ENCODE data around the gene MRPL14. TPM values are rescaled to one million over a fixed set of nuclear protein-coding genes. Genes with fewer than 3 reads are reported as not detected.

The MRPL14 gene
- total RNA-seq, 1 donor from 2014 or later = 30.3 TPM

- TF ChIP-seq, protein P1, sequence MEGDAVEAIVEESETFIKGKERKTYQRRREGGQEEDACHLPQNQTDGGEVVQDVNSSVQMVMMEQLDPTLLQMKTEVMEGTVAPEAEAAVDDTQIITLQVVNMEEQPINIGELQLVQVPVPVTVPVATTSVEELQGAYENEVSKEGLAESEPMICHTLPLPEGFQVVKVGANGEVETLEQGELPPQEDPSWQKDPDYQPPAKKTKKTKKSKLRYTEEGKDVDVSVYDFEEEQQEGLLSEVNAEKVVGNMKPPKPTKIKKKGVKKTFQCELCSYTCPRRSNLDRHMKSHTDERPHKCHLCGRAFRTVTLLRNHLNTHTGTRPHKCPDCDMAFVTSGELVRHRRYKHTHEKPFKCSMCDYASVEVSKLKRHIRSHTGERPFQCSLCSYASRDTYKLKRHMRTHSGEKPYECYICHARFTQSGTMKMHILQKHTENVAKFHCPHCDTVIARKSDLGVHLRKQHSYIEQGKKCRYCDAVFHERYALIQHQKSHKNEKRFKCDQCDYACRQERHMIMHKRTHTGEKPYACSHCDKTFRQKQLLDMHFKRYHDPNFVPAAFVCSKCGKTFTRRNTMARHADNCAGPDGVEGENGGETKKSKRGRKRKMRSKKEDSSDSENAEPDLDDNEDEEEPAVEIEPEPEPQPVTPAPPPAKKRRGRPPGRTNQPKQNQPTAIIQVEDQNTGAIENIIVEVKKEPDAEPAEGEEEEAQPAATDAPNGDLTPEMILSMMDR (IDR thresholded peaks at IDR 0.05; ENCODE audit: unreplicated experiment) = no peak
Measured at GRCh38 chr6:44143731-44144130, 16.5 kb upstream of the MRPL14 start.

DNA sequence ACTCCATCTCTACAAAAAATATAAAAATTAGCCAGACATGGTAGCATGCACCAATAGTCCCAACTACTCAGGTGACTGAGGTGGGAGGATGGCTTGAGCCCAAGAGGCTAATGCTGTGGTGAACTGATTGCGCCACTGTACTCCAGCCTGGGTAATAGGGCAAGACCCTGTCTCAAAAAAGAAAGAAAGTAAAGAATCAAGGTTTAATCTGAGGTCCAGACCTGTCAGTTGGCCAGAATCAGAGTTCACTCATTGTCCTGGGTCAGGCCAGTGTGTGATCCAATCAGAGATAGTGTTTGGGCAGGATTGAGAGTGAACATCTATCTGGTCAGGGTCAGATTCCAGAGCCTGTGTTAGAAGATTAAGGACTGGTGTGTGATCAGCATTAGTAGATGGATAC lies 15.6 kb upstream of the MRPL14 start:
- H3K9me3 Mint-ChIP-seq (ENCODE audit: unreplicated experiment) = no peaks in the 10 kb centered on the region
- H3K27me3 Mint-ChIP-seq (ENCODE audit: unreplicated experiment) = peaks cover 5% of the 10 kb centered on the region
- H3K4me3 Mint-ChIP-seq (ENCODE audit: unreplicated experiment) = no peak overlapping the region
- TF ChIP-seq, protein P1 (IDR thresholded peaks at IDR 0.05; ENCODE audit: unreplicated experiment) = no peak
- H3K36me3 Mint-ChIP-seq (ENCODE audit: low read depth, unreplicated experiment) = peaks cover 32% of the 10 kb centered on the region
- H3K27ac Mint-ChIP-seq (ENCODE audit: unreplicated experiment) = no peak overlapping the region
- DNase-seq (ENCODE audit: low spot score) = no peak
- H3K4me1 Mint-ChIP-seq (ENCODE audit: unreplicated experiment) = no peaks in the 10 kb centered on the region

More at GRCh38 chr6:44143731-44144130, 16.5 kb upstream of the MRPL14 start:
- Mint-ChIP-seq H3K4me3 (ENCODE audit: unreplicated experiment) (peak overlapping the region; percentile 4), H3K36me3 (ENCODE audit: low read depth, unreplicated experiment) (peaks cover 34% of the 10 kb centered on the region), H3K27me3 (ENCODE audit: unreplicated experiment) (peaks cover 5% of the 10 kb centered on the region), H3K9me3 (ENCODE audit: unreplicated experiment) (no peaks in the 10 kb centered on the region), H3K27ac (ENCODE audit: unreplicated experiment) (no peak overlapping the region), H3K4me1 (ENCODE audit: unreplicated experiment) (no peaks in the 10 kb centered on the region)
- no peak for DNase-seq (ENCODE audit: low spot score)

DNA sequence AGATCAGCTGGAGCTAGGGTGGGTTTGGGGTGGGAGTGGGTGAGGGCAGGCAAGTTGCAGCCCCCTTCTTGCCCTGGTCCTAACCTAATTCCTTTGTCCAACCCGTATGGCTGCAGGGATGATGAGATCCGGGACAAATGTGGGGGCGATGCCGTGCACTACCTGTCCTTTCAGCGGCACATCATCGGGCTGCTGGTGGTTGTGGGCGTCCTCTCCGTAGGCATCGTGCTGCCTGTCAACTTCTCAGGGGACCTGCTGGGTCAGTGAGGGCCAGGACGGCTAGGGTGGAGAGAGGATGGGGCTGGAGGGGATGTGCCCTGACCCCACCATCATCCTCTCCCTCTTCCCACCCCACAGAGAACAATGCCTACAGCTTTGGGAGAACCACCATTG lies 12.1 kb upstream of the MRPL14 start:
- TF ChIP-seq, protein P1 (IDR thresholded peaks at IDR 0.05; ENCODE audit: unreplicated experiment) = no peak
- no peaks in the 10 kb centered on the region for H3K9me3 Mint-ChIP-seq (ENCODE audit: unreplicated experiment)
- peaks cover 7% of the 10 kb centered on the region for H3K4me1 Mint-ChIP-seq (ENCODE audit: unreplicated experiment)
- H3K4me3 Mint-ChIP-seq (ENCODE audit: unreplicated experiment) = no peak overlapping the region
- peak overlapping the region; percentile 17 for H3K27ac Mint-ChIP-seq (ENCODE audit: unreplicated experiment)
- H3K36me3 Mint-ChIP-seq (ENCODE audit: low read depth, unreplicated experiment) = peaks cover 49% of the 10 kb centered on the region
- DNase-seq (ENCODE audit: low spot score) = no peak
- H3K27me3 Mint-ChIP-seq (ENCODE audit: unreplicated experiment) = peaks cover 4% of the 10 kb centered on the region

GRCh38 chr6:44138717-44139350 lies 11.6 kb upstream of the MRPL14 start:
- H3K4me1 Mint-ChIP-seq (ENCODE audit: unreplicated experiment) = peaks cover 9% of the 10 kb centered on the region
- TF ChIP-seq, protein P1 (IDR thresholded peaks at IDR 0.05; ENCODE audit: unreplicated experiment) = no peak
- no peak overlapping the region for H3K27ac Mint-ChIP-seq (ENCODE audit: unreplicated experiment)
- H3K36me3 Mint-ChIP-seq (ENCODE audit: low read depth, unreplicated experiment) = peaks cover 49% of the 10 kb centered on the region
- peaks cover 4% of the 10 kb centered on the region for H3K27me3 Mint-ChIP-seq (ENCODE audit: unreplicated experiment)
- H3K9me3 Mint-ChIP-seq (ENCODE audit: unreplicated experiment) = no peaks in the 10 kb centered on the region
- no peak for DNase-seq (ENCODE audit: low spot score)
- no peak overlapping the region for H3K4me3 Mint-ChIP-seq (ENCODE audit: unreplicated experiment)

DNA sequence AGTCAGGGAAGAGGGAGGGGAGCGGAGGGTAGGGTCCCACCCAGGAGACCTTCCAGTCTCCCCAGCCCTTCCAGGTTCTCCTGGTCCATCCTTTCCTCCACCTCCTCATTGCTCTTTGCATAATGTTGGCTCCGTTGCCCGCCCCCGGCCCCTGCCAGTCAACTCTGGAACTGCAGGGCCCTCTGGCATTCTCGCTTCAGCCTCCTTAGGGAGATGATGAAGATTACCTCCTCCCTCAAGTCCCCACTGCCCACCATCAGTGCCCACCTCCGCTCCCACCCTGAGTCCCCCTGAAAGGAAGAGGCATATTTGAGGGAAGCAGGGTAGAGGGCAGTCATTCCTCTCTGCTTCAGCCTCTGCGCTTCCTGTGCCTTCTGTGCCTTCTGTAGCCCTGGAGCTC lies 8.6 kb upstream of the MRPL14 start:
- no peak for DNase-seq (ENCODE audit: low spot score)
- Mint-ChIP-seq H3K36me3 (ENCODE audit: low read depth, unreplicated experiment) (peaks cover 35% of the 10 kb centered on the region), H3K4me1 (ENCODE audit: unreplicated experiment) (peaks cover 10% of the 10 kb centered on the region), H3K9me3 (ENCODE audit: unreplicated experiment) (no peaks in the 10 kb centered on the region), H3K27me3 (ENCODE audit: unreplicated experiment) (peaks cover 10% of the 10 kb centered on the region), H3K27ac (ENCODE audit: unreplicated experiment) (no peak overlapping the region), H3K4me3 (ENCODE audit: unreplicated experiment) (peak overlapping the region; percentile 54)
- TF ChIP-seq, protein P1 (IDR thresholded peaks at IDR 0.05; ENCODE audit: unreplicated experiment) = no peak

All from endothelial cell (in vitro differentiated cells).